ENCODE results near the gene ZDHHC8. TPM values are rescaled to one million over a fixed set of nuclear protein-coding genes. Genes with fewer than 3 reads are reported as not detected.

ZDHHC8 gene
- total RNA-seq, 1 donor from 2014 or later = 88.0 TPM

GRCh38 chr22:20138417-20138738 lies 6.8 kb downstream of the ZDHHC8 start:
- no peak for DNase-seq
- no peaks in the 10 kb centered on the region for H3K36me3 ChIP-seq
- H3K27me3 ChIP-seq = no peaks in the 10 kb centered on the region
- TF ChIP-seq, protein P1, sequence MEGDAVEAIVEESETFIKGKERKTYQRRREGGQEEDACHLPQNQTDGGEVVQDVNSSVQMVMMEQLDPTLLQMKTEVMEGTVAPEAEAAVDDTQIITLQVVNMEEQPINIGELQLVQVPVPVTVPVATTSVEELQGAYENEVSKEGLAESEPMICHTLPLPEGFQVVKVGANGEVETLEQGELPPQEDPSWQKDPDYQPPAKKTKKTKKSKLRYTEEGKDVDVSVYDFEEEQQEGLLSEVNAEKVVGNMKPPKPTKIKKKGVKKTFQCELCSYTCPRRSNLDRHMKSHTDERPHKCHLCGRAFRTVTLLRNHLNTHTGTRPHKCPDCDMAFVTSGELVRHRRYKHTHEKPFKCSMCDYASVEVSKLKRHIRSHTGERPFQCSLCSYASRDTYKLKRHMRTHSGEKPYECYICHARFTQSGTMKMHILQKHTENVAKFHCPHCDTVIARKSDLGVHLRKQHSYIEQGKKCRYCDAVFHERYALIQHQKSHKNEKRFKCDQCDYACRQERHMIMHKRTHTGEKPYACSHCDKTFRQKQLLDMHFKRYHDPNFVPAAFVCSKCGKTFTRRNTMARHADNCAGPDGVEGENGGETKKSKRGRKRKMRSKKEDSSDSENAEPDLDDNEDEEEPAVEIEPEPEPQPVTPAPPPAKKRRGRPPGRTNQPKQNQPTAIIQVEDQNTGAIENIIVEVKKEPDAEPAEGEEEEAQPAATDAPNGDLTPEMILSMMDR (IDR thresholded peaks at IDR 0.05) = no peak
- intact Hi-C loops (cut with DNase I) = no loop called here
- H3K9me3 ChIP-seq = no peaks in the 10 kb centered on the region
- ATAC-seq = peak; percentile 1
- H3K27ac ChIP-seq = no peak overlapping the region
- H3K4me1 ChIP-seq = peaks cover 42% of the 10 kb centered on the region
- no peak overlapping the region for H3K4me3 ChIP-seq

GRCh38 chr22:20138868-20139267 lies 7.3 kb downstream of the ZDHHC8 start:
- DNase-seq (no peak), ATAC-seq (no peak)
- no peak overlapping the region for H3K27ac ChIP-seq
- TF ChIP-seq, protein P1 (IDR thresholded peaks at IDR 0.05) = no peak
- no peaks in the 10 kb centered on the region for H3K36me3 ChIP-seq
- H3K27me3 ChIP-seq = no peaks in the 10 kb centered on the region
- no peak overlapping the region for H3K4me3 ChIP-seq
- intact Hi-C loops (cut with DNase I) = no loop called here
- H3K4me1 ChIP-seq = peaks cover 37% of the 10 kb centered on the region
- no peaks in the 10 kb centered on the region for H3K9me3 ChIP-seq

DNA sequence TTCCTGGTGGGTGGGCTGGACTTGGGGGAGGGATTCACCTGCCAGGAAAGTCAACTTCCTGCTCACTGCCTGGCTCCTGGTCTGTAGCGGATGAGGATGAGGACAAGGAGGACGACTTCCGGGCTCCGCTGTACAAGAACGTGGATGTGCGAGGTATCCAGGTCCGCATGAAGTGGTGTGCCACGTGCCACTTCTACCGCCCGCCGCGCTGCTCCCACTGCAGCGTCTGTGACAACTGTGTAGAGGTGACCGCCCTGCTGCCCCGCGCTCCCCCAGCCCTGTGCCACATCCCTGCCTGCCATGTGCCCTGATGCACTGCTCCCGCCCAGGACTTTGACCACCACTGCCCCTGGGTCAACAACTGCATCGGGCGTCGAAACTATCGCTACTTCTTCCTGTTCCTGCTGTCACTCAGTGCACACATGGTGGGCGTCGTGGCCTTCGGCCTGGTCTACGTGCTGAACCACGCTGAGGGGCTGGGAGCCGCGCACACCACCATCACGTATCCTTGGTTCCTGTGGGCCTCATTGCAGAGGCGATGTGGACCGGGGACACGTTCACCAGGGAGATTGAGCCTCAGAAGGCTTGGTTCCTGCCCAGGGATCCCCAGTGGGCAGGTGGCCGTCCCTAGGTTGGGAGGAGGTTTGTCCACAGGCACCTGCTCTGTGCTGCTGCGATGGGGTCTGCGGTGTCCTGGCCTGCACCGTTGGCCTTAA lies 7.9 kb downstream of the ZDHHC8 start:
- ATAC-seq (no peak), DNase-seq (no peak)
- Histone ChIP-seq H3K4me1 (peaks cover 33% of the 10 kb centered on the region), H3K4me3 (no peak overlapping the region), H3K36me3 (no peaks in the 10 kb centered on the region), H3K27me3 (no peaks in the 10 kb centered on the region), H3K9me3 (no peaks in the 10 kb centered on the region), H3K27ac (no peak overlapping the region)
- intact Hi-C loops (cut with DNase I) = no loop called here
- TF ChIP-seq, protein P1 (IDR thresholded peaks at IDR 0.05) = no peak

- no peak overlapping the region for H3K27ac ChIP-seq
- no peaks in the 10 kb centered on the region for H3K9me3 ChIP-seq
- H3K4me1 ChIP-seq = peaks cover 30% of the 10 kb centered on the region
- intact Hi-C loops (cut with DNase I) = no loop called here
- TF ChIP-seq, protein P1 (IDR thresholded peaks at IDR 0.05) = no peak
- no peaks in the 10 kb centered on the region for H3K36me3 ChIP-seq
- ATAC-seq (no peak), DNase-seq (no peak)
- no peaks in the 10 kb centered on the region for H3K27me3 ChIP-seq
- H3K4me3 ChIP-seq = no peak overlapping the region
These were observed 8.5 kb downstream of the ZDHHC8 start for GRCh38 chr22:20140107-20140445.

DNA sequence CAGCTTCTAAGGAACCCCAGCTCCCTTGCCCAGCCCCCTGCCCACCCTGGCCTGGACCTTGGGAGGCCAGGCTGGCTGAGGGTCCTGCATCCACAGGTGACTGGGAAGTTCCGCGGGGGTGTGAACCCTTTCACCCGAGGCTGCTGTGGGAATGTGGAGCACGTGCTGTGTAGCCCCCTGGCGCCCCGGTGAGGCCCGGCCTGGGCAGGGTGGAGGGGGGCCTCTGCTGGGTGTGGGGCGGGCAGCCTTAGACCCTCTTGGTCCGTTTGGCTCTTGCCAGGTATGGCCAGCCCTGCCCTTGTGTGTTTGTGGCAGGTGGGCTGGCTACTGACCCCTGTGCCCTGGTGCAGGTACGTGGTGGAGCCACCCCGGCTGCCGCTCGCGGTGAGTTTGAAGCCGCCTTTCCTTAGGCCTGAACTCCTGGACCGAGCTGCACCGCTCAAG lies 8.9 kb downstream of the ZDHHC8 start:
- Histone ChIP-seq H3K4me3 (no peak overlapping the region), H3K36me3 (no peaks in the 10 kb centered on the region), H3K4me1 (peaks cover 25% of the 10 kb centered on the region), H3K27ac (no peak overlapping the region), H3K9me3 (no peaks in the 10 kb centered on the region), H3K27me3 (no peaks in the 10 kb centered on the region)
- no peak for DNase-seq
- intact Hi-C loops (cut with DNase I) = no loop called here
- ATAC-seq = no peak
- TF ChIP-seq, protein P1 (IDR thresholded peaks at IDR 0.05) = no peak

Data from upper lobe of right lung (tissue), 1 donor.